Hindlimb muscle (tissue), 1 donor: Measurements from ENCODE around the gene DAND5. TPM values are rescaled to one million over a fixed set of nuclear protein-coding genes. Genes with fewer than 3 reads are reported as not detected.

ENCODE experiments used
- DNase-seq: peaks from one replicate; pipeline ENCODE4 v3.0.0-alpha.2; 2013
- polyA plus RNA-seq: library from polyadenylated mRNA; unstranded; fragments of 120-200 nt; gene quantifications from one replicate; pipeline ENCODE4 v1.2.1, GENCODE V29; 2013; ENCODE audit not compliant: insufficient read length

Gene DAND5
- polyA plus RNA-seq, 1 donor = 0.18 TPM

DNA sequence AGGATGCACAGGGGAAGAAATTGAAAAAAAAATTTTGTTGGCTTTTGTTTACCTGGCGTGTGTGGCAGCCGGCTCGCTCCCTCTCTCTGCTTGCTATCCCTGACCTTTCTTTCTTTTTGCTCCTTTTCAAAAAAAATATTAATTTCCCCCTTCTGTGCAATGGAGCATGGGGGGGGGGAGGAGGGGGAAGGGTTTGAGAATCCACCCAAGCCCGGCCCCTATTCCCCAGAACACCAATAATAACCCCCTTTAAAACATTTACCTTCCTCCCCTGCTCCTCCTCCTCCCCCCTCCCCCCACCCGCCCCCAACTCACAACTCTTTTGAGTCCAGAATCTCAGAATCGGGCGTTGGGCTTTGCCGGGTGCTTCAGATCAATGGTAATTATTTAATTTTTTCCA, 54.3 kb downstream of the DAND5 start:
- no peak for DNase-seq

Other genes starting within 250 kb of the DAND5 start
- 60.9 TPM for gene TNPO2, start 245.6 kb upstream of the DAND5 start, polyA plus RNA-seq
- gene TRIR, start 234.9 kb upstream of the DAND5 start, polyA plus RNA-seq = 191 TPM
- 41.1 TPM for gene GET3, start 232.1 kb upstream of the DAND5 start, polyA plus RNA-seq
- 0.09 TPM for gene BEST2, start 217.8 kb upstream of the DAND5 start, polyA plus RNA-seq
- gene HOOK2, start 194.0 kb upstream of the DAND5 start, polyA plus RNA-seq = 30.2 TPM
- gene JUNB, start 178.1 kb upstream of the DAND5 start, polyA plus RNA-seq = 36.5 TPM
- gene PRDX2, start 167.8 kb upstream of the DAND5 start, polyA plus RNA-seq = 169 TPM
- gene THSD8, start 167.5 kb upstream of the DAND5 start, polyA plus RNA-seq = 2.2 TPM
- 21.9 TPM for gene RNASEH2A, start 163.0 kb upstream of the DAND5 start, polyA plus RNA-seq
- not detected for gene RTBDN, start 135.0 kb upstream of the DAND5 start, polyA plus RNA-seq
- gene MAST1, start 131.1 kb upstream of the DAND5 start, polyA plus RNA-seq = 0.27 TPM
- gene DNASE2, start 88.1 kb upstream of the DAND5 start, polyA plus RNA-seq = 10.9 TPM
- gene KLF1, start 82.4 kb upstream of the DAND5 start, polyA plus RNA-seq = 0.88 TPM
- 30.4 TPM for gene GCDH, start 78.4 kb upstream of the DAND5 start, polyA plus RNA-seq
- 3.3 TPM for gene SYCE2, start 50.3 kb upstream of the DAND5 start, polyA plus RNA-seq
- 43.3 TPM for gene FARSA, start 35.9 kb upstream of the DAND5 start, polyA plus RNA-seq
- gene CALR, start 31.0 kb upstream of the DAND5 start, polyA plus RNA-seq = 361 TPM
- 156 TPM for gene RAD23A, start 23.7 kb upstream of the DAND5 start, polyA plus RNA-seq
- 48.4 TPM for gene GADD45GIP1, start 12.4 kb upstream of the DAND5 start, polyA plus RNA-seq
- 112 TPM for gene NFIX, start 25.9 kb downstream of the DAND5 start, polyA plus RNA-seq
- 6.3 TPM for gene LYL1, start 133.3 kb downstream of the DAND5 start, polyA plus RNA-seq
- 25.6 TPM for gene TRMT1, start 147.2 kb downstream of the DAND5 start, polyA plus RNA-seq
- gene NACC1, start 148.7 kb downstream of the DAND5 start, polyA plus RNA-seq = 23.4 TPM
- gene STX10, start 180.8 kb downstream of the DAND5 start, polyA plus RNA-seq = 33.8 TPM
- gene IER2, start 180.8 kb downstream of the DAND5 start, polyA plus RNA-seq = 58.5 TPM